Measurements from ENCODE around the gene ZNF3. TPM values are rescaled to one million over a fixed set of nuclear protein-coding genes. Genes with fewer than 3 reads are reported as not detected.

The ZNF3 gene
- total and polyA plus RNA-seq, 4 donors = 10.2 to 18.2 (median 12.2) TPM

DNA sequence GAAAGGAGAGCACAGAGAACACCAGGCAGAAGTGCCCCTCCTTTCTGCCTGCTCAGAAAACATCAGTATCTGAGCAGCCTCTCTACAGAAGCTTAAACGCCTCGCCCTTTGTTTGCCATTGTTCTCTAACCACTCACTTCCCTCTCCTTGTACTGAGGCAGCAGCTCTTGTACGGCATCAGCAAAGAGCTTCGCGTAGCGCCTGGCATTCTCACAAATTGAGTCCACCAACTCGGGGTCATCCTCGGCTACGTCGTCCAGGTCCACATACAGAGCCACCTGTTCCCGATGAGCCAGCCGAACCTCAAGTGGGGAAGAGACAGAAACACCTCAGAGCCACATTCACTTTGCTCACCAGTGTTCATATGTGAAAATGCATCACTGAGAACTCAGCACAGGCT lies 17.9 kb upstream of the ZNF3 start:
- no peak overlapping the region for H3K27ac ChIP-seq (ENCODE audit: low read depth in 1 of 2, low read length in 2 of 2)
- TF ChIP-seq, protein P1, sequence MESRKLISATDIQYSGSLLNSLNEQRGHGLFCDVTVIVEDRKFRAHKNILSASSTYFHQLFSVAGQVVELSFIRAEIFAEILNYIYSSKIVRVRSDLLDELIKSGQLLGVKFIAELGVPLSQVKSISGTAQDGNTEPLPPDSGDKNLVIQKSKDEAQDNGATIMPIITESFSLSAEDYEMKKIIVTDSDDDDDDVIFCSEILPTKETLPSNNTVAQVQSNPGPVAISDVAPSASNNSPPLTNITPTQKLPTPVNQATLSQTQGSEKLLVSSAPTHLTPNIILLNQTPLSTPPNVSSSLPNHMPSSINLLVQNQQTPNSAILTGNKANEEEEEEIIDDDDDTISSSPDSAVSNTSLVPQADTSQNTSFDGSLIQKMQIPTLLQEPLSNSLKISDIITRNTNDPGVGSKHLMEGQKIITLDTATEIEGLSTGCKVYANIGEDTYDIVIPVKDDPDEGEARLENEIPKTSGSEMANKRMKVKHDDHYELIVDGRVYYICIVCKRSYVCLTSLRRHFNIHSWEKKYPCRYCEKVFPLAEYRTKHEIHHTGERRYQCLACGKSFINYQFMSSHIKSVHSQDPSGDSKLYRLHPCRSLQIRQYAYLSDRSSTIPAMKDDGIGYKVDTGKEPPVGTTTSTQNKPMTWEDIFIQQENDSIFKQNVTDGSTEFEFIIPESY (IDR thresholded peaks at IDR 0.05) = no peak
- TF ChIP-seq NR2F2 (IDR thresholded peaks at IDR 0.05) = no peak
- TF ChIP-seq, protein P2, sequence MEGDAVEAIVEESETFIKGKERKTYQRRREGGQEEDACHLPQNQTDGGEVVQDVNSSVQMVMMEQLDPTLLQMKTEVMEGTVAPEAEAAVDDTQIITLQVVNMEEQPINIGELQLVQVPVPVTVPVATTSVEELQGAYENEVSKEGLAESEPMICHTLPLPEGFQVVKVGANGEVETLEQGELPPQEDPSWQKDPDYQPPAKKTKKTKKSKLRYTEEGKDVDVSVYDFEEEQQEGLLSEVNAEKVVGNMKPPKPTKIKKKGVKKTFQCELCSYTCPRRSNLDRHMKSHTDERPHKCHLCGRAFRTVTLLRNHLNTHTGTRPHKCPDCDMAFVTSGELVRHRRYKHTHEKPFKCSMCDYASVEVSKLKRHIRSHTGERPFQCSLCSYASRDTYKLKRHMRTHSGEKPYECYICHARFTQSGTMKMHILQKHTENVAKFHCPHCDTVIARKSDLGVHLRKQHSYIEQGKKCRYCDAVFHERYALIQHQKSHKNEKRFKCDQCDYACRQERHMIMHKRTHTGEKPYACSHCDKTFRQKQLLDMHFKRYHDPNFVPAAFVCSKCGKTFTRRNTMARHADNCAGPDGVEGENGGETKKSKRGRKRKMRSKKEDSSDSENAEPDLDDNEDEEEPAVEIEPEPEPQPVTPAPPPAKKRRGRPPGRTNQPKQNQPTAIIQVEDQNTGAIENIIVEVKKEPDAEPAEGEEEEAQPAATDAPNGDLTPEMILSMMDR (IDR thresholded peaks at IDR 0.05; ENCODE audit: low read depth, low read length, missing input control) = no peak
- TF ChIP-seq FOXA1 (IDR thresholded peaks at IDR 0.05) = no peak
- no peak for TF ChIP-seq RXRA (IDR thresholded peaks at IDR 0.05)
- no peak for TF ChIP-seq MAX (IDR thresholded peaks at IDR 0.05)
- TF ChIP-seq TAF1 (conservative IDR thresholded peaks at IDR 0.05) = no peak

DNA sequence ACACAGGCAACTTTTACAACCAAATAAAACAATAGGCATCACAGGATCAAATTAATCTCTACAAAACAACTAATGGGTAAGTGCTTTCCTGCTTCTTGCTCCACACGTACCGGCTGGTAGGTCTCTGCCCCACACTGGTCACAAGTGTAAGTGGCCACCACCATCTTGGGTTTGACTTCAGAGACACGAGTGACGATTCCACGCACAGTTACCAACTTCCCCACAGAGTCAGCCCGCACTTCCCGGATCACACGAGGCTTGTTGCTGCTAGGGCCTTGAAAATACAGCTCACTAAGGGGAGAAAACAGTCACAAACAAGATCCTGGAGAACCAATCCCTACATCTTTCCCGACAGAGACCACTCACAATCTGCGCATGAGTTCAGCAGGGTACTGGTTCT lies 17.4 kb upstream of the ZNF3 start:
- no peak for TF ChIP-seq FOXA2 (IDR thresholded peaks at IDR 0.05)
- TF ChIP-seq ATF3 (IDR thresholded peaks at IDR 0.05) = no peak
- no peak for TF ChIP-seq FOXA1 (IDR thresholded peaks at IDR 0.05)
- TF ChIP-seq YY1 (IDR thresholded peaks at IDR 0.05) = no peak
- TF ChIP-seq EGR1 (IDR thresholded peaks at IDR 0.05; ENCODE audit: low read depth in 2 of 2) = no peak
- TF ChIP-seq RXRA (IDR thresholded peaks at IDR 0.05) = no peak
- TF ChIP-seq TAF1 (conservative IDR thresholded peaks at IDR 0.05) = no peak
- TF ChIP-seq, protein P2 (IDR thresholded peaks at IDR 0.05; ENCODE audit: low read depth, low read length, missing input control) = no peak
- TF ChIP-seq REST (IDR thresholded peaks at IDR 0.05) = no peak
- TF ChIP-seq GABPA (IDR thresholded peaks at IDR 0.05 in 1 of 2, conservative IDR thresholded peaks at IDR 0.05 in 1 of 2) = no peak
- no peak for TF ChIP-seq MAX (IDR thresholded peaks at IDR 0.05)
- Histone ChIP-seq H3K27me3 (ENCODE audit: control insufficient read depth in 4 of 4, insufficient read depth in 4 of 4, low read length in 3 of 4) (no peaks in the 10 kb centered on the region), H3K27ac (ENCODE audit: low read depth in 1 of 2, low read length in 2 of 2) (no peak overlapping the region), H3K9ac (ENCODE audit: low read depth in 1 of 2, low read length in 2 of 2) (no peak overlapping the region), H3K9me3 (ENCODE audit: control insufficient read depth in 4 of 4, low read length in 3 of 4) (no peaks in the 10 kb centered on the region), H3K4me3 (ENCODE audit: low read depth in 1 of 3, low read length in 3 of 3) (no peak overlapping the region), H3K36me3 (ENCODE audit: control insufficient read depth in 4 of 4, insufficient read depth in 3 of 4, low read depth in 1 of 4, low read length in 3 of 4) (peaks cover 20 to 53% (median 41%) of the 10 kb centered on the region in 4 donors), H3K4me1 (ENCODE audit: control insufficient read depth in 4 of 4, insufficient read depth in 4 of 4, low read length in 3 of 4) (peaks cover 0 to 21% (median 14%) of the 10 kb centered on the region in 4 donors)
- DNase-seq (ENCODE audit: low spot score) = no peak
- 87% methylated on average over 10 of the region's 10 CpGs for WGBS

More for the DNA sequence above, 17.9 kb upstream of the ZNF3 start:
- no peaks in the 10 kb centered on the region for H3K9me3 ChIP-seq (ENCODE audit: control insufficient read depth in 4 of 4, low read length in 3 of 4)
- WGBS = 80% methylated on average over 12 of the region's 12 CpGs
- peak overlapping the region; percentile 64 to 89 for H3K9ac ChIP-seq (ENCODE audit: low read depth in 1 of 2, low read length in 2 of 2)
- H3K4me1 ChIP-seq (ENCODE audit: control insufficient read depth in 4 of 4, insufficient read depth in 4 of 4, low read length in 3 of 4) = peaks cover 0 to 20% (median 14%) of the 10 kb centered on the region in 4 donors
- H3K36me3 ChIP-seq (ENCODE audit: control insufficient read depth in 4 of 4, insufficient read depth in 3 of 4, low read depth in 1 of 4, low read length in 3 of 4) = peaks cover 18 to 47% (median 38%) of the 10 kb centered on the region in 4 donors
- peak overlapping the region; percentile 81 to 87 (median 82) for H3K4me3 ChIP-seq (ENCODE audit: low read depth in 1 of 3, low read length in 3 of 3)
- no peak for DNase-seq (ENCODE audit: low spot score)
- no peaks in the 10 kb centered on the region for H3K27me3 ChIP-seq (ENCODE audit: control insufficient read depth in 4 of 4, insufficient read depth in 4 of 4, low read length in 3 of 4)

All from liver (tissue), 9 donors.